ENCODE data around the gene MARK4.

DNA sequence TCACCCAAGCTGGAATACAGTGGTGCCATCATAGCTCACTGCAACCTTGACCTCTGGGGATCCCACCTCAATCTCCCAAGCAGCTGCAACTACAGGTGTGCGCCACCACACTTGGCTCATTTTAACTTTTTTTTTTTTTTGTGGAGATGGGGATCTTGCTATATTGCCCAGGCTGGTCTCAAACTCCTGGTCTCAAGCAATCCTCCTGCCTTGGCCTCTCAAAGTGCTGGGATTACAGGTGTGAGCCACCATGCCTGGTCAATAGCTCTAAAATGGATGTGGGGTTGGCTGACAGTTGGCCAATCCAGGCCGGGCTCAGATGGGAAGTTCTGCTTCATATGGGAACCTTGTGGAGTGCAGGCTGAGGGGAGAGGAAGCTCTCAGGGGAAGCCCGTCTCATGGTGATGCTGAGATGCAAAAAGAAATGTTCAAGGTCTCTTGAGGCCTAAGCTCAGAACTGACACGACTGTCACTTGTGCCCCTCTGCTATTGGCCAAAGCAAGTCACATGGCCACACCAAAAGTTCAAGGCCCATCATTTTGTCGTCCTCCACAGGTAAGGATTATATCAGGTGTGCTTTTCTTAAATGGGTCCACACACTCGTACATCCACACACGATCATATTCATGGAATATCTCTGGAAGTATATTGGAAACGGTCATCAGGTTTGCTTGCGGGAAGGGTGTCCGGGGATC lies 82.7 kb downstream of the MARK4 start:
- TF ChIP-seq POLR2A (IDR thresholded peaks at IDR 0.05): no peak
- TF ChIP-seq POLR2AphosphoS5 (IDR thresholded peaks at IDR 0.05): no peak

All from transverse colon (tissue), 3 donors.